Stomach (tissue), 4 donors: ENCODE measurements around the gene PRKN.

Source experiments
- EP300 ChIP-seq: sonication (generic); formaldehyde crosslinking; IDR thresholded peaks from one replicate; pipeline ENCODE4 v1.6.1; 2017; ENCODE audit warnings: antibody characterized with exemption
- POLR2A ChIP-seq, 4 donors: fragments of 450-650 bp; IDR thresholded peaks; one replicate each; pipeline ENCODE4 v1.6.1; 2016; ENCODE audit warnings: antibody characterized with exemption in 4 of 4, control low read depth in 2 of 4, mild to moderate bottlenecking in 1 of 4, moderate library complexity in 1 of 4
- POLR2AphosphoS5 ChIP-seq, 3 donors: sonication (generic); formaldehyde crosslinking; IDR thresholded peaks; one replicate each; pipeline ENCODE4 v1.6.1; 2016; ENCODE audit warnings: antibody characterized with exemption in 3 of 3
- TF ChIP-seq, protein P1 (sequence below), 7 experiments: fragments of 450-650 bp in 4 of 7; fragments of 200-600 bp in 3 of 7; sonication (generic) in 3 of 7; IDR thresholded peaks; one replicate each; pipeline ENCODE4 v1.5.1; 2016 to 2019; ENCODE audit warnings: antibody characterized with exemption in 7 of 7, control low read depth in 2 of 7, mild to moderate bottlenecking in 1 of 7

DNA sequence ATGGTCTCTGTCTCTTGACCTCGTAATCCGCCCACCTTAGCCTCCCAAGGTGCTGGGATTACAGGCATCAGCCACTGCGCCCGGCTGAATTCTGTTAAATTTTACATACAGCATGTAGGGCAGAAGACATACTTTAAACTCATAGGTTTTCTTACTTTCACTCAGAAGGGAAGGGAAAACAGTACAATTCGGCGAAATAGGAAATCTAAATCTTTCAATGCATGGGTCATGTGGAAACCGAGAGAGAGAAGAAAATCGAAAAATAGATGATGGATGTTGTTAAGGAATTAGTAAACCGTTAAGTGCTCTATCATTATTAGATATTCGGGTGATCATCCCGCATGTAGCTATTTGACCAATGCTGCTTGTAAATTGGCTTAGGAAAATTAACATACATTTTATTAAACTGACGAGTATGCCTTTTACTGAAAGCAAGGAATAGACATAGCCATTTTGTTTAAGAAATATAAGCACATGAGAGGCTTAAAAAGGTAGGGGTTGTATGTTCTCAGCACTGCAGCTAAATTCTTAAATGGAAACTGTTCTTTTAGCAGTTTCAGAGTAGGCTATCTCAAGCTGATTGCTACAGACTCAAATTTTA, 1289.0 kb downstream of the PRKN start:
- no peak for TF ChIP-seq POLR2AphosphoS5 (IDR thresholded peaks at IDR 0.05)
- TF ChIP-seq, protein P1, sequence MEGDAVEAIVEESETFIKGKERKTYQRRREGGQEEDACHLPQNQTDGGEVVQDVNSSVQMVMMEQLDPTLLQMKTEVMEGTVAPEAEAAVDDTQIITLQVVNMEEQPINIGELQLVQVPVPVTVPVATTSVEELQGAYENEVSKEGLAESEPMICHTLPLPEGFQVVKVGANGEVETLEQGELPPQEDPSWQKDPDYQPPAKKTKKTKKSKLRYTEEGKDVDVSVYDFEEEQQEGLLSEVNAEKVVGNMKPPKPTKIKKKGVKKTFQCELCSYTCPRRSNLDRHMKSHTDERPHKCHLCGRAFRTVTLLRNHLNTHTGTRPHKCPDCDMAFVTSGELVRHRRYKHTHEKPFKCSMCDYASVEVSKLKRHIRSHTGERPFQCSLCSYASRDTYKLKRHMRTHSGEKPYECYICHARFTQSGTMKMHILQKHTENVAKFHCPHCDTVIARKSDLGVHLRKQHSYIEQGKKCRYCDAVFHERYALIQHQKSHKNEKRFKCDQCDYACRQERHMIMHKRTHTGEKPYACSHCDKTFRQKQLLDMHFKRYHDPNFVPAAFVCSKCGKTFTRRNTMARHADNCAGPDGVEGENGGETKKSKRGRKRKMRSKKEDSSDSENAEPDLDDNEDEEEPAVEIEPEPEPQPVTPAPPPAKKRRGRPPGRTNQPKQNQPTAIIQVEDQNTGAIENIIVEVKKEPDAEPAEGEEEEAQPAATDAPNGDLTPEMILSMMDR (IDR thresholded peaks at IDR 0.05), result no peak
- TF ChIP-seq EP300, result no peak
- no peak for TF ChIP-seq POLR2A (IDR thresholded peaks at IDR 0.05)
